Renal cortical epithelial cell (primary cell): ENCODE measurements around the gene PRDM16. TPM values are rescaled to one million over a fixed set of nuclear protein-coding genes. Genes with fewer than 3 reads are reported as not detected.

Source experiments
- DNase-seq: peaks from one replicate; pipeline ENCODE4 v3.0.0-alpha.2; 2011; ENCODE audit warnings: low read depth
- total RNA-seq: library from RNA; depleted of rRNA; stranded (reverse); fragments of >200 nt; gene quantifications from 2 replicates; pipeline ENCODE4 v1.2.3, GENCODE V29; 2014

The PRDM16 gene
- total RNA-seq, 1 donor from 2014 or later = 0.94 TPM

- no peak for DNase-seq
Measured at GRCh38 chr1:3242408-3243260, 173.6 kb downstream of the PRDM16 start.

- no peak for DNase-seq
Measured at GRCh38 chr1:3243304-3243703, 174.3 kb downstream of the PRDM16 start.

GRCh38 chr1:3244025-3244926 lies 175.3 kb downstream of the PRDM16 start:
- DNase-seq = no peak

GRCh38 chr1:3244927-3245315 lies 175.9 kb downstream of the PRDM16 start:
- DNase-seq = no peak

- DNase-seq = no peak
Measured at GRCh38 chr1:3245344-3245743, 176.3 kb downstream of the PRDM16 start.

- no peak for DNase-seq
Measured at GRCh38 chr1:3245768-3246167, 176.8 kb downstream of the PRDM16 start.

GRCh38 chr1:3246251-3246650 lies 177.2 kb downstream of the PRDM16 start:
- no peak for DNase-seq

GRCh38 chr1:3247521-3248121 lies 178.6 kb downstream of the PRDM16 start:
- DNase-seq = no peak

GRCh38 chr1:3248155-3249141 lies 179.4 kb downstream of the PRDM16 start:
- DNase-seq = no peak

GRCh38 chr1:3249231-3249630 lies 180.2 kb downstream of the PRDM16 start:
- no peak for DNase-seq

- DNase-seq = peak; percentile 0
Measured at GRCh38 chr1:3249631-3250501, 180.9 kb downstream of the PRDM16 start.

GRCh38 chr1:3250624-3251023 lies 181.6 kb downstream of the PRDM16 start:
- no peak for DNase-seq

GRCh38 chr1:3251099-3251806 lies 182.2 kb downstream of the PRDM16 start:
- no peak for DNase-seq

- DNase-seq = no peak
Measured at GRCh38 chr1:3251807-3252428, 182.9 kb downstream of the PRDM16 start.

- DNase-seq = no peak
Measured at GRCh38 chr1:3255680-3256079, 186.7 kb downstream of the PRDM16 start.

GRCh38 chr1:3257788-3258187 lies 188.8 kb downstream of the PRDM16 start:
- no peak for DNase-seq

GRCh38 chr1:3258386-3259003 lies 189.5 kb downstream of the PRDM16 start:
- no peak for DNase-seq

GRCh38 chr1:3259020-3259419 lies 190.0 kb downstream of the PRDM16 start:
- DNase-seq = no peak
